ENCODE data around the gene CASQ1.

The CASQ1 gene

GRCh38 chr1:160189649-160190625, at the start of gene CASQ1:
CASQ1 (plus strand) TSS chr1:160190575; CDS start chr1:160190752, 177 bp downstream.
- DNase-seq (ENCODE audit: low read depth in 4 of 4, low spot score in 1 of 4): no peak

GRCh38 chr1:160143695-160144094, 46.7 kb upstream of the CASQ1 start:
- no peak for DNase-seq (ENCODE audit: low read depth in 4 of 4, low spot score in 1 of 4)

GRCh38 chr1:160144921-160145320, 45.5 kb upstream of the CASQ1 start:
- DNase-seq (ENCODE audit: low read depth in 4 of 4, low spot score in 1 of 4): no peak

- DNase-seq (ENCODE audit: low read depth in 4 of 4, low spot score in 1 of 4): no peak
These were observed 44.3 kb upstream of the CASQ1 start for GRCh38 chr1:160146107-160146506.

- no peak for DNase-seq (ENCODE audit: low read depth in 4 of 4, low spot score in 1 of 4)
These were observed 42.3 kb upstream of the CASQ1 start for GRCh38 chr1:160148121-160148520.

GRCh38 chr1:160149233-160149632, 41.1 kb upstream of the CASQ1 start:
- DNase-seq (ENCODE audit: low read depth in 4 of 4, low spot score in 1 of 4): no peak

GRCh38 chr1:160149716-160150115, 40.7 kb upstream of the CASQ1 start:
- DNase-seq (ENCODE audit: low read depth in 4 of 4, low spot score in 1 of 4): no peak

GRCh38 chr1:160151303-160151702, 39.1 kb upstream of the CASQ1 start, which contains the start of gene ATP1A4:
ATP1A4 (plus strand) TSS chr1:160151603; CDS start chr1:160152041, 438 bp downstream.
- no peak for DNase-seq (ENCODE audit: low read depth in 4 of 4, low spot score in 1 of 4)

- DNase-seq (ENCODE audit: low read depth in 4 of 4, low spot score in 1 of 4): no peak
These were observed 35.6 kb upstream of the CASQ1 start for GRCh38 chr1:160154790-160155189.

- DNase-seq (ENCODE audit: low read depth in 4 of 4, low spot score in 1 of 4): no peak
These were observed 34.0 kb upstream of the CASQ1 start for GRCh38 chr1:160156361-160156760.

- DNase-seq (ENCODE audit: low read depth in 4 of 4, low spot score in 1 of 4): no peak
These were observed 33.2 kb upstream of the CASQ1 start for GRCh38 chr1:160157174-160157573.

GRCh38 chr1:160158031-160158430, 32.3 kb upstream of the CASQ1 start:
- DNase-seq (ENCODE audit: low read depth in 4 of 4, low spot score in 1 of 4): no peak

GRCh38 chr1:160158534-160158933, 31.8 kb upstream of the CASQ1 start:
- no peak for DNase-seq (ENCODE audit: low read depth in 4 of 4, low spot score in 1 of 4)

- no peak for DNase-seq (ENCODE audit: low read depth in 4 of 4, low spot score in 1 of 4)
These were observed 30.5 kb upstream of the CASQ1 start for GRCh38 chr1:160159846-160160245.

GRCh38 chr1:160161965-160162705, 28.2 kb upstream of the CASQ1 start:
- DNase-seq (ENCODE audit: low read depth in 4 of 4, low spot score in 1 of 4): no peak

GRCh38 chr1:160162931-160163330, 27.4 kb upstream of the CASQ1 start:
- no peak for DNase-seq (ENCODE audit: low read depth in 4 of 4, low spot score in 1 of 4)

GRCh38 chr1:160163615-160164014, 26.8 kb upstream of the CASQ1 start:
- no peak for DNase-seq (ENCODE audit: low read depth in 4 of 4, low spot score in 1 of 4)

- no peak for DNase-seq (ENCODE audit: low read depth in 4 of 4, low spot score in 1 of 4)
These were observed 26.3 kb upstream of the CASQ1 start for GRCh38 chr1:160164121-160164520.

GRCh38 chr1:160166166-160166868, 24.1 kb upstream of the CASQ1 start:
- no peak for DNase-seq (ENCODE audit: low read depth in 4 of 4, low spot score in 1 of 4)

GRCh38 chr1:160167056-160167455, 23.3 kb upstream of the CASQ1 start:
- no peak for DNase-seq (ENCODE audit: low read depth in 4 of 4, low spot score in 1 of 4)

- no peak for DNase-seq (ENCODE audit: low read depth in 4 of 4, low spot score in 1 of 4)
These were observed 22.8 kb upstream of the CASQ1 start for GRCh38 chr1:160167580-160167979.

Data from stimulated activated CD4-positive, alpha-beta T cell treated with anti-CD3 and anti-CD28 coated beads, Interleukin-1b, Interleukin-23, amount 100 ng/mL, for 24 hours (primary cell).